ENCODE results near the gene PATJ.
"Not testable (repeated sequence)": the region's sequence is repeated elsewhere in the genome, so short reads cannot be mapped to it uniquely, and the experiment has no call there.

Gene PATJ

GRCh38 chr1:61743716-61744580, 1.7 kb downstream of the PATJ start:
- DNase-seq, result no peak

GRCh38 chr1:61746813-61747212, 4.5 kb downstream of the PATJ start:
- DNase-seq, result no peak

GRCh38 chr1:61748566-61748965, 6.3 kb downstream of the PATJ start:
- DNase-seq, result no peak

GRCh38 chr1:61749574-61749973, 7.3 kb downstream of the PATJ start:
- no peak for DNase-seq

- DNase-seq, result no peak
These were observed 10.7 kb downstream of the PATJ start for GRCh38 chr1:61752921-61753389.

- no peak for DNase-seq
These were observed 11.8 kb downstream of the PATJ start for GRCh38 chr1:61753998-61754508.

GRCh38 chr1:61754545-61754944, 12.3 kb downstream of the PATJ start:
- DNase-seq, result no peak

GRCh38 chr1:61756773-61757172, 14.5 kb downstream of the PATJ start:
- no peak for DNase-seq

- no peak for DNase-seq
These were observed 15.7 kb downstream of the PATJ start for GRCh38 chr1:61757950-61758349.

GRCh38 chr1:61770131-61770530, 27.9 kb downstream of the PATJ start:
- DNase-seq, result no peak

- no peak for DNase-seq
These were observed 33.8 kb downstream of the PATJ start for GRCh38 chr1:61776091-61776490.

- DNase-seq, result no peak
These were observed 37.0 kb downstream of the PATJ start for GRCh38 chr1:61779231-61779630.

GRCh38 chr1:61781151-61781550, 38.9 kb downstream of the PATJ start:
- DNase-seq, result no peak

GRCh38 chr1:61782771-61783170, 40.5 kb downstream of the PATJ start:
- DNase-seq, result peak; percentile 68

- DNase-seq, result no peak
These were observed 42.4 kb downstream of the PATJ start for GRCh38 chr1:61784726-61785125.

GRCh38 chr1:61790837-61791236, 48.6 kb downstream of the PATJ start:
- DNase-seq, result no peak

GRCh38 chr1:61797045-61797755, 54.9 kb downstream of the PATJ start:
- DNase-seq, result no peak

GRCh38 chr1:61801047-61801446, 58.8 kb downstream of the PATJ start:
- DNase-seq, result not testable (repeated sequence)

GRCh38 chr1:61807606-61808140, 65.4 kb downstream of the PATJ start:
- no peak for DNase-seq

GRCh38 chr1:61808321-61808720, 66.0 kb downstream of the PATJ start:
- DNase-seq, result no peak

- DNase-seq, result no peak
These were observed 66.7 kb downstream of the PATJ start for GRCh38 chr1:61808968-61809367.

GRCh38 chr1:61812916-61813315, 70.6 kb downstream of the PATJ start:
- no peak for DNase-seq

- no peak for DNase-seq
These were observed 73.9 kb downstream of the PATJ start for GRCh38 chr1:61816191-61816590.

- no peak for DNase-seq
These were observed 76.7 kb downstream of the PATJ start for GRCh38 chr1:61818992-61819391.

Measured in activated CD4-positive, alpha-beta T cell treated with anti-CD3 and anti-CD28 coated beads, Interleukin-10, Interleukin-2, amounts not matched to agents 100 ng/mL and 50 ng/mL, durations not matched to agents 16 hours and 8 hours (primary cell).